Cardiac fibroblast (primary cell): ENCODE results near the gene PRSS2.

ENCODE experiments used
- DNase-seq, 2 donors: peaks; one replicate each; pipeline versions ENCODE4 v3.0.0 to v3.0.0-alpha.2; 2010; ENCODE audit warnings: low read depth in 2 of 2
- H3K4me3 ChIP-seq, 2 donors: replicated peaks in 1 of 2; 1 replicate in 1 of 2; 2 replicates in 1 of 2; pipeline ENCODE4 v1.5.1; 2011; ENCODE audit warnings: low read depth in 2 of 2, low read length in 2 of 2, mild to moderate bottlenecking in 2 of 2, moderate library complexity in 1 of 2
- TF ChIP-seq, protein P1 (sequence below): IDR thresholded peaks from one replicate; pipeline ENCODE4 v1.5.1; 2011; ENCODE audit warnings: low read depth, mild to moderate bottlenecking, low read length, inconsistent platforms

Gene PRSS2

DNA sequence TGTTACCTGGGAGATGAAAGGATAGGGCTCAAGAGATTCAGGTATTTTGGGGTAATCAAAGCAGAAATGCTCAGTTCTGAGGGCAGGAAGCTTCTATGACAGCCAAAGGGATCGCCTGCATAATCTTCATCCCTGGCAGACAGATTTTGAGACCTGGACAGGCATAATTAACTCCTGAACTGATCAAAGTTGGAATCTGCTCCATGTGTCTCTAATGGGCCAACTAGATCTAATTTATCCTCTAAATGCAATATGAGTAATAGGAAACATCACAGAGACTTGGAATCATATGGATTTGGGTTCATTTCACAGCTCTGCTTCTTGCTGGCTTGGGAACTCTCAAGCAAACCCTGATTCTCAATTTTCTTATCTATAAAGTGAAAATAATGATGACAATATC is 42.9 kb downstream of the PRSS2 start:
- TF ChIP-seq, protein P1, sequence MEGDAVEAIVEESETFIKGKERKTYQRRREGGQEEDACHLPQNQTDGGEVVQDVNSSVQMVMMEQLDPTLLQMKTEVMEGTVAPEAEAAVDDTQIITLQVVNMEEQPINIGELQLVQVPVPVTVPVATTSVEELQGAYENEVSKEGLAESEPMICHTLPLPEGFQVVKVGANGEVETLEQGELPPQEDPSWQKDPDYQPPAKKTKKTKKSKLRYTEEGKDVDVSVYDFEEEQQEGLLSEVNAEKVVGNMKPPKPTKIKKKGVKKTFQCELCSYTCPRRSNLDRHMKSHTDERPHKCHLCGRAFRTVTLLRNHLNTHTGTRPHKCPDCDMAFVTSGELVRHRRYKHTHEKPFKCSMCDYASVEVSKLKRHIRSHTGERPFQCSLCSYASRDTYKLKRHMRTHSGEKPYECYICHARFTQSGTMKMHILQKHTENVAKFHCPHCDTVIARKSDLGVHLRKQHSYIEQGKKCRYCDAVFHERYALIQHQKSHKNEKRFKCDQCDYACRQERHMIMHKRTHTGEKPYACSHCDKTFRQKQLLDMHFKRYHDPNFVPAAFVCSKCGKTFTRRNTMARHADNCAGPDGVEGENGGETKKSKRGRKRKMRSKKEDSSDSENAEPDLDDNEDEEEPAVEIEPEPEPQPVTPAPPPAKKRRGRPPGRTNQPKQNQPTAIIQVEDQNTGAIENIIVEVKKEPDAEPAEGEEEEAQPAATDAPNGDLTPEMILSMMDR, result no peak
- DNase-seq, result no peak
- no peak overlapping the region for H3K4me3 ChIP-seq

DNA sequence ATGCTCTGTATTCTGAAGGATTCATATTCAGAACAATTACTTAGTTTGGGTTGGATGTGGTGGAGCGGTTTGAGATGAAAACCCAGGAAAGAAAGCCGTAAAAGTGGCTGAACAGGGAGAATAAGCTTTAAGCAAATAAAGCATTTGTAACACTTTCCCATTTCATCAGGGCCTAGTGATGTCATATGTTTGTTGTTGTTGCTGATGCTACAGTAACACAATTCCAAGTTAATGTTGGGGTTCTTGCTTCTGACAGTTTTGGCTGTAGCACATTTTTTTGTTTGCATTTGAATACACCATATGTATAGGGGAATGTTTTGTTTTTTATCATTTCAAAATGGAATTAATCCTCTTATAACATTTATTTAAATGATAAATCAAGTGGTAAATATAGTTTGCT is 43.7 kb downstream of the PRSS2 start:
- H3K4me3 ChIP-seq, result no peak overlapping the region
- TF ChIP-seq, protein P1, result no peak

DNA sequence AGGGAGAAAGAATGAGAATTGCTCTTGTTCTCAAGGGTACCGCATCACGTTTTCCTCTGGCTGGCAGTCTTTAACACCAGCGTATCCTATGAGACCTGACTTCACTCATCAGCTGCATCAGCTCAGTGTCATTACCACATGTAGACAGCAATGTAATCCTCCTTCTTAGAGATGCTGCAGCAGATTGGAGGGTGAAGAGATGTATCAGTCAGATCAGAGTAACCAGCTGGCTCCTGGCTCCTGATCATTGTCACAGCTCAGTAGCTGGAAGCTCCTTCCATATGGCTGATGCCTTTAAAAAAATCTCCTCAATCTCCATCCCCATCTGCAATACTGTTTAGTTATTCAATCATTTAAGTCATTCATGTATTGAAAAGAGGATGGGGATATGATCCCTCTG is 44.4 kb downstream of the PRSS2 start:
- H3K4me3 ChIP-seq, result no peak overlapping the region
- DNase-seq, result no peak
- TF ChIP-seq, protein P1, result no peak

More for the DNA sequence above, 43.7 kb downstream of the PRSS2 start:
- DNase-seq, result no peak

DNA sequence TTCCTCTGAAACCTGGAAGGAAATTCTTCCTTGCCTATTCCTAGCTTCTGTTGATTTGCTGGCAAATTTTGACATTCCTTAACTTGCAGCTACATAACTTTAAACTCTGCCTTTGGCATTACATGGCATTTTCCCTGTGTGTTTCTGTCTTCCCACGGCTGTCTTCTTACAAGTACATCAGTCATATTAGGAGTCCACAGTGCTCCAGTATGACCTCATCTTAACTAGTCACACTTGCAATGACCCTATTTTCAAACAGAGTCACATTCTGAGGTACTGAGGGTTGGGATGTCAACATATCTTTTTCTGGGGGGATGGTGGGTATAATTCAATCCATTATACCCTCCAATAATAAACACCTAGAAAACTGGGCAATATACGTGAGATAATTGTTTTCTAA is 46.7 kb downstream of the PRSS2 start:
- TF ChIP-seq, protein P1, result no peak
- DNase-seq, result no peak
- no peak overlapping the region for H3K4me3 ChIP-seq

DNA sequence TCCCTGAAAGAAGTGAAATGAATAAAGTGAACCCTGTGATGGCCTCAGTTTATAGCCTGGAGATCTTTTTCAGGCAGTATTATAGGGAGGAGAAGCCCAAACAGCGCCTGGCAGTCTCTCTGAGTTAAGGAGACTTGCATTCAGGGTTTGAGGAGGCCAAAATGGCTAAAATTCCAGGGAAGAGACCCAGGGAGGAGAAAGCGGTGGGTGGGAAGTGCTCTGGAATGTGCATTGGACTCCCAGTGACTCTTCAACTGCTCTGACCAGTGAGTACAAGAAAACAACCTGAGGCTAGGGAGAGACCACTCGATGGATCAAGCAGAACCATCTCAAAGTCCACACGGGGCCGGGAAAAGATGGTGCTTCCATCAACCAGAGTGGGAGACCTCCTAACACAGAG is 48.8 kb downstream of the PRSS2 start:
- H3K4me3 ChIP-seq, result no peak overlapping the region
- DNase-seq, result no peak
- TF ChIP-seq, protein P1, result no peak

DNA sequence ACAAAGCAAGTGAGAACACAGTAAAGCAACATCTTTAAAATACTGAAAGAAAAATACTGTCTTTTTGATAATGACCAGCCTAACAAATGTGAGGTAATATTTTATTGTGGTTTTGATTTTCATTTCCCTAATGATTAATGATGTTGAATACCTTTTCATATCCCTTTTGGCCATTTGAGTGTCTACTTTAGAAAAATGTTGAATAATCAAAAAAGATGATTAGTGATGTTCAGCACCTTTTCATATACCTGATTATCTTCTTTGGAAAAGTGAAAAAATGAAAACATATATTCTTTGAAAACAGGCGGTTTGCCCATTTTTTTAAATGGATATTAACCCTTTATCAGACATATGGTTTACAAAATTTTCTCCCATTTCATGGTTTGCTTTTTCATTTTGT is 51.9 kb downstream of the PRSS2 start:
- TF ChIP-seq, protein P1, result no peak

More for the DNA sequence above, 51.9 kb downstream of the PRSS2 start:
- H3K4me3 ChIP-seq, result no peak overlapping the region
- no peak for DNase-seq
